ENCODE results near the gene HNRNPC.
A peak's percentile ranks its signal among the peaks of the same experiment; 100 is the strongest.
"Not testable (repeated sequence)": the region's sequence is repeated elsewhere in the genome, so short reads cannot be mapped to it uniquely, and the experiment has no call there.

HNRNPC gene

GRCh38 chr14:21258889-21259787 lies 10.1 kb downstream of the HNRNPC start:
- no peak for ATAC-seq
- Mint-ChIP-seq H3K36me3 (peaks cover 81% of the 10 kb centered on the region), H3K9me3 (no peaks in the 10 kb centered on the region), H3K4me3 (peak overlapping the region; percentile 54), H3K27ac (peak overlapping the region; percentile 57), H3K4me1 (peaks cover 81% of the 10 kb centered on the region), H3K27me3 (no peaks in the 10 kb centered on the region)

GRCh38 chr14:21258005-21258888 lies 11.0 kb downstream of the HNRNPC start:
- peak overlapping the region; percentile 36 for H3K27ac Mint-ChIP-seq
- peak overlapping the region; percentile 54 for H3K4me3 Mint-ChIP-seq
- H3K27me3 Mint-ChIP-seq = no peaks in the 10 kb centered on the region
- H3K36me3 Mint-ChIP-seq = peaks cover 72% of the 10 kb centered on the region
- no peaks in the 10 kb centered on the region for H3K9me3 Mint-ChIP-seq
- H3K4me1 Mint-ChIP-seq = peaks cover 72% of the 10 kb centered on the region
- no peak for ATAC-seq

GRCh38 chr14:21257394-21257909 lies 11.8 kb downstream of the HNRNPC start:
- Mint-ChIP-seq H3K4me3 (peak overlapping the region; percentile 54), H3K27me3 (no peaks in the 10 kb centered on the region), H3K4me1 (peaks cover 66% of the 10 kb centered on the region), H3K36me3 (peaks cover 64% of the 10 kb centered on the region), H3K27ac (peak overlapping the region; percentile 36), H3K9me3 (no peaks in the 10 kb centered on the region)
- ATAC-seq = no peak

GRCh38 chr14:21256539-21257393 lies 12.5 kb downstream of the HNRNPC start:
- Mint-ChIP-seq H3K27me3 (no peaks in the 10 kb centered on the region), H3K4me1 (peaks cover 66% of the 10 kb centered on the region), H3K4me3 (peak overlapping the region; percentile 32), H3K36me3 (peaks cover 65% of the 10 kb centered on the region), H3K27ac (peak overlapping the region; percentile 77), H3K9me3 (no peaks in the 10 kb centered on the region)
- no peak for ATAC-seq

- peaks cover 65% of the 10 kb centered on the region for H3K36me3 Mint-ChIP-seq
- not testable (repeated sequence) for H3K27me3 Mint-ChIP-seq, ATAC-seq, H3K9me3 Mint-ChIP-seq
- H3K4me1 Mint-ChIP-seq = peaks cover 64% of the 10 kb centered on the region
- peak overlapping the region; percentile 77 for H3K27ac Mint-ChIP-seq
- peak overlapping the region; percentile 48 for H3K4me3 Mint-ChIP-seq
These were observed 13.2 kb downstream of the HNRNPC start for GRCh38 chr14:21256102-21256447.

- Mint-ChIP-seq H3K27me3 (no peaks in the 10 kb centered on the region), H3K27ac (peak overlapping the region; percentile 77), H3K4me1 (peaks cover 60% of the 10 kb centered on the region), H3K9me3 (no peaks in the 10 kb centered on the region), H3K4me3 (peak overlapping the region; percentile 48), H3K36me3 (peaks cover 69% of the 10 kb centered on the region)
- ATAC-seq = no peak
These were observed 13.7 kb downstream of the HNRNPC start for GRCh38 chr14:21255385-21256101.

GRCh38 chr14:21252149-21252548 lies 17.1 kb downstream of the HNRNPC start:
- peak overlapping the region; percentile 22 for H3K27ac Mint-ChIP-seq
- H3K9me3 Mint-ChIP-seq = no peaks in the 10 kb centered on the region
- H3K36me3 Mint-ChIP-seq = peaks cover 72% of the 10 kb centered on the region
- H3K4me3 Mint-ChIP-seq = no peak overlapping the region
- no peaks in the 10 kb centered on the region for H3K27me3 Mint-ChIP-seq
- no peak for ATAC-seq
- H3K4me1 Mint-ChIP-seq = peaks cover 45% of the 10 kb centered on the region

GRCh38 chr14:21251215-21251614 lies 18.0 kb downstream of the HNRNPC start:
- Mint-ChIP-seq H3K27me3 (no peaks in the 10 kb centered on the region), H3K9me3 (no peaks in the 10 kb centered on the region), H3K36me3 (peaks cover 73% of the 10 kb centered on the region), H3K4me3 (no peak overlapping the region), H3K27ac (peak overlapping the region; percentile 22), H3K4me1 (peaks cover 40% of the 10 kb centered on the region)
- no peak for ATAC-seq

- no peaks in the 10 kb centered on the region for H3K27me3 Mint-ChIP-seq
- H3K36me3 Mint-ChIP-seq = peaks cover 62% of the 10 kb centered on the region
- H3K4me1 Mint-ChIP-seq = peaks cover 44% of the 10 kb centered on the region
- no peak overlapping the region for H3K4me3 Mint-ChIP-seq
- no peak for ATAC-seq
- H3K27ac Mint-ChIP-seq = no peak overlapping the region
- no peaks in the 10 kb centered on the region for H3K9me3 Mint-ChIP-seq
These were observed 20.4 kb downstream of the HNRNPC start for GRCh38 chr14:21248739-21249411.

GRCh38 chr14:21248338-21248737 lies 20.9 kb downstream of the HNRNPC start:
- Mint-ChIP-seq H3K27ac (no peak overlapping the region), H3K4me3 (no peak overlapping the region), H3K9me3 (no peaks in the 10 kb centered on the region), H3K36me3 (peaks cover 62% of the 10 kb centered on the region), H3K4me1 (peaks cover 44% of the 10 kb centered on the region), H3K27me3 (no peaks in the 10 kb centered on the region)
- no peak for ATAC-seq

GRCh38 chr14:21245813-21246212 lies 23.4 kb downstream of the HNRNPC start:
- H3K36me3 Mint-ChIP-seq = peaks cover 52% of the 10 kb centered on the region
- ATAC-seq = no peak

GRCh38 chr14:21244544-21244943 lies 24.7 kb downstream of the HNRNPC start:
- Mint-ChIP-seq H3K4me3 (no peak overlapping the region), H3K9me3 (no peaks in the 10 kb centered on the region), H3K36me3 (peaks cover 39% of the 10 kb centered on the region), H3K27me3 (no peaks in the 10 kb centered on the region), H3K4me1 (peaks cover 48% of the 10 kb centered on the region), H3K27ac (no peak overlapping the region)
- ATAC-seq = no peak

More at GRCh38 chr14:21245813-21246212, 23.4 kb downstream of the HNRNPC start:
- H3K9me3 Mint-ChIP-seq = no peaks in the 10 kb centered on the region
- no peaks in the 10 kb centered on the region for H3K27me3 Mint-ChIP-seq
- H3K4me3 Mint-ChIP-seq = no peak overlapping the region
- peaks cover 46% of the 10 kb centered on the region for H3K4me1 Mint-ChIP-seq
- H3K27ac Mint-ChIP-seq = no peak overlapping the region

- peak overlapping the region; percentile 4 for H3K27ac Mint-ChIP-seq
- H3K27me3 Mint-ChIP-seq = no peaks in the 10 kb centered on the region
- peaks cover 15% of the 10 kb centered on the region for H3K36me3 Mint-ChIP-seq
- no peak overlapping the region for H3K4me3 Mint-ChIP-seq
- peaks cover 64% of the 10 kb centered on the region for H3K4me1 Mint-ChIP-seq
- no peaks in the 10 kb centered on the region for H3K9me3 Mint-ChIP-seq
- no peak for ATAC-seq
These were observed 27.9 kb downstream of the HNRNPC start for GRCh38 chr14:21241218-21241819.

All from stimulated activated memory B cell treated with anti-CD40 and anti-IgM and Interleukin-4, amounts not matched to agents 10 μg/mL and 1 μg/mL and 100 μg/mL, for 72 hours (primary cell).